Measurements from ENCODE around the gene SETDB1. TPM values are rescaled to one million over a fixed set of nuclear protein-coding genes. Genes with fewer than 3 reads are reported as not detected.
"Not testable (repeated sequence)": the region's sequence is repeated elsewhere in the genome, so short reads cannot be mapped to it uniquely, and the experiment has no call there.

The SETDB1 gene
- 10 to 100 TPM; 49.5 to 51.5 TPM for total RNA-seq

GRCh38 chr1:150926097-150926741 lies at the start of gene SETDB1:
TSS of gene SETDB1 (plus strand) at chr1:150926363. CDS start at chr1:150927715, 1,352 bp downstream.
- Mint-ChIP-seq H3K4me3 (peak within 1 kb of the TSS; percentile 96), H3K27me3 (no peaks in the 10 kb centered on the region), H3K9me3 (peaks cover 4% of the 10 kb centered on the region), H3K36me3 (ENCODE audit: low read depth) (peaks cover 37% of the 10 kb centered on the region), H3K27ac (peak within 1 kb of the TSS; percentile 93), H3K4me1 (peaks cover 36% of the 10 kb centered on the region)
- DNase-seq = peak; percentile 96
- ChIA-PET POLR2A (interaction anchor here (0.6 to 1.8 kb wide), 11 partner anchors 36 to 411 kb away, joined by 3 to 7 read pairs (median 3); partner anchors contain the start of genes ARNT, CERS2 and FALEC), CTCF (interaction anchor here (0.7 to 1.4 kb wide), 5 partner anchors 10 to 365 kb away, joined by 3 to 6 read pairs (median 3); partner anchors contain the start of gene GOLPH3L)

- ChIA-PET POLR2A (interaction anchor here (0.9 kb wide), 1 partner anchor 11 kb away, joined by 3 read pairs; no protein-coding TSS in a partner anchor), CTCF (interaction anchor here (0.7 kb wide), 1 partner anchor 11 kb away, joined by 5 read pairs; no protein-coding TSS in a partner anchor)
- H3K27me3 Mint-ChIP-seq; H3K27ac Mint-ChIP-seq; H3K4me3 Mint-ChIP-seq; H3K9me3 Mint-ChIP-seq; H3K36me3 Mint-ChIP-seq (ENCODE audit: low read depth); DNase-seq: not testable (repeated sequence)
- peaks cover 34% of the 10 kb centered on the region for H3K4me1 Mint-ChIP-seq
Observed at GRCh38 chr1:150878931-150879330, 47.2 kb upstream of the SETDB1 start.

- Mint-ChIP-seq H3K36me3 (ENCODE audit: low read depth) (no peaks in the 10 kb centered on the region), H3K4me1 (peaks cover 21% of the 10 kb centered on the region), H3K27me3 (peaks cover 7% of the 10 kb centered on the region), H3K4me3 (no peak overlapping the region), H3K27ac (no peak overlapping the region), H3K9me3 (no peaks in the 10 kb centered on the region)
- CTCF ChIA-PET = interaction anchor here (1.0 kb wide), 1 partner anchor 9 kb away, joined by 3 read pairs; no protein-coding TSS in a partner anchor
- POLR2A ChIA-PET = no interaction called here
- no peak for DNase-seq
Observed at GRCh38 chr1:150881331-150882070, 44.7 kb upstream of the SETDB1 start.

- not testable (repeated sequence) for DNase-seq; H3K27ac Mint-ChIP-seq; H3K4me3 Mint-ChIP-seq; H3K9me3 Mint-ChIP-seq; H3K36me3 Mint-ChIP-seq (ENCODE audit: low read depth)
- peaks cover 18% of the 10 kb centered on the region for H3K4me1 Mint-ChIP-seq
- ChIA-PET CTCF (interaction anchor here (1.6 kb wide), 1 partner anchor 39 kb away, joined by 6 read pairs; no protein-coding TSS in a partner anchor), POLR2A (interaction anchor here (1.1 kb wide), 1 partner anchor 16 kb away, joined by 3 read pairs; no protein-coding TSS in a partner anchor)
- H3K27me3 Mint-ChIP-seq = peaks cover 13% of the 10 kb centered on the region
Observed at GRCh38 chr1:150883121-150883520, 43.0 kb upstream of the SETDB1 start.

- Mint-ChIP-seq H3K4me1 (peaks cover 43% of the 10 kb centered on the region), H3K9me3 (no peaks in the 10 kb centered on the region), H3K36me3 (ENCODE audit: low read depth) (peaks cover 5% of the 10 kb centered on the region), H3K27ac (no peak within 1 kb of the TSS), H3K4me3 (no peak within 1 kb of the TSS), H3K27me3 (peaks cover 10% of the 10 kb centered on the region)
- ChIA-PET POLR2A (interaction anchor here (0.6 to 1.0 kb wide), 2 partner anchors 10 to 123 kb away, joined by 3 read pairs; no protein-coding TSS in a partner anchor), CTCF (interaction anchor here (1.7 kb wide), 1 partner anchor 35 kb away, joined by 8 read pairs; no protein-coding TSS in a partner anchor)
- no peak for DNase-seq
Observed at GRCh38 chr1:150887018-150887417, 39.1 kb upstream of the SETDB1 start, which contains the start of gene CTXND2. TSS of gene CTXND2 (plus strand) at chr1:150887136. CDS start at chr1:150912315, 25,179 bp downstream.

GRCh38 chr1:150888727-150889126 lies 37.4 kb upstream of the SETDB1 start:
- Mint-ChIP-seq H3K27me3 (peaks cover 6% of the 10 kb centered on the region), H3K4me3 (no peak overlapping the region), H3K9me3 (no peaks in the 10 kb centered on the region), H3K4me1 (peaks cover 37% of the 10 kb centered on the region), H3K36me3 (ENCODE audit: low read depth) (peaks cover 5% of the 10 kb centered on the region), H3K27ac (no peak overlapping the region)
- no peak for DNase-seq
- POLR2A ChIA-PET = no interaction called here
- CTCF ChIA-PET = interaction anchor here (0.7 to 3.6 kb wide), 2 partner anchors 34 to 243 kb away, joined by 3 to 20 read pairs; no protein-coding TSS in a partner anchor

- Mint-ChIP-seq H3K27me3 (peaks cover 6% of the 10 kb centered on the region), H3K36me3 (ENCODE audit: low read depth) (peaks cover 5% of the 10 kb centered on the region), H3K9me3 (no peaks in the 10 kb centered on the region), H3K27ac (peak overlapping the region; percentile 81), H3K4me3 (peak overlapping the region; percentile 22), H3K4me1 (peaks cover 35% of the 10 kb centered on the region)
- POLR2A ChIA-PET = interaction anchor here (0.6 to 2.3 kb wide), 8 partner anchors 11 to 402 kb away, joined by 3 to 21 read pairs (median 4); partner anchors contain the start of genes ARNT, MCL1, SETDB1 and TARS2
- CTCF ChIA-PET = interaction anchor here (0.6 to 3.6 kb wide), 6 partner anchors 9 to 330 kb away, joined by 3 to 20 read pairs (median 4); no protein-coding TSS in a partner anchor
- DNase-seq = no peak
Observed at GRCh38 chr1:150890033-150890416, 36.1 kb upstream of the SETDB1 start.

- H3K4me1 Mint-ChIP-seq = peaks cover 26% of the 10 kb centered on the region
- no peaks in the 10 kb centered on the region for H3K9me3 Mint-ChIP-seq
- ChIA-PET CTCF (interaction anchor here (1.2 kb wide), 1 partner anchor 30 kb away, joined by 4 read pairs; no protein-coding TSS in a partner anchor), POLR2A (no interaction called here)
- H3K36me3 Mint-ChIP-seq (ENCODE audit: low read depth) = peaks cover 2% of the 10 kb centered on the region
- H3K27me3 Mint-ChIP-seq = peaks cover 11% of the 10 kb centered on the region
- no peak overlapping the region for H3K4me3 Mint-ChIP-seq
- no peak for DNase-seq
- H3K27ac Mint-ChIP-seq = no peak overlapping the region
Observed at GRCh38 chr1:150893336-150893913, 32.7 kb upstream of the SETDB1 start.

GRCh38 chr1:150895618-150896017 lies 30.5 kb upstream of the SETDB1 start:
- H3K4me1 Mint-ChIP-seq = peaks cover 10% of the 10 kb centered on the region
- H3K27ac Mint-ChIP-seq = no peak overlapping the region
- no peak for DNase-seq
- H3K27me3 Mint-ChIP-seq = peaks cover 14% of the 10 kb centered on the region
- no peaks in the 10 kb centered on the region for H3K36me3 Mint-ChIP-seq (ENCODE audit: low read depth)
- CTCF ChIA-PET = no interaction called here
- POLR2A ChIA-PET = no interaction called here
- H3K4me3 Mint-ChIP-seq = no peak overlapping the region
- H3K9me3 Mint-ChIP-seq = no peaks in the 10 kb centered on the region

- POLR2A ChIA-PET = interaction anchor here (1.8 kb wide), 1 partner anchor 23 kb away, joined by 5 read pairs; no protein-coding TSS in a partner anchor
- not testable (repeated sequence) for H3K27ac Mint-ChIP-seq; DNase-seq; H3K4me1 Mint-ChIP-seq; H3K4me3 Mint-ChIP-seq; H3K36me3 Mint-ChIP-seq (ENCODE audit: low read depth); H3K9me3 Mint-ChIP-seq
- peaks cover 14% of the 10 kb centered on the region for H3K27me3 Mint-ChIP-seq
- CTCF ChIA-PET = interaction anchor here (0.6 kb wide), 1 partner anchor 82 kb away, joined by 3 read pairs; no protein-coding TSS in a partner anchor
Observed at GRCh38 chr1:150899795-150900194, 26.4 kb upstream of the SETDB1 start.

GRCh38 chr1:150902346-150902745 lies 23.8 kb upstream of the SETDB1 start:
- H3K27me3 Mint-ChIP-seq = peaks cover 2% of the 10 kb centered on the region
- no peak overlapping the region for H3K4me3 Mint-ChIP-seq

GRCh38 chr1:150902751-150903150 lies 23.4 kb upstream of the SETDB1 start:
- CTCF ChIA-PET = no interaction called here
- Mint-ChIP-seq H3K36me3 (ENCODE audit: low read depth) (no peaks in the 10 kb centered on the region), H3K27ac (no peak overlapping the region), H3K4me3 (no peak overlapping the region), H3K9me3 (no peaks in the 10 kb centered on the region), H3K27me3 (peaks cover 2% of the 10 kb centered on the region), H3K4me1 (no peaks in the 10 kb centered on the region)
- DNase-seq = no peak
- POLR2A ChIA-PET = no interaction called here

More at GRCh38 chr1:150902346-150902745, 23.8 kb upstream of the SETDB1 start:
- ChIA-PET CTCF (no interaction called here), POLR2A (no interaction called here)
- H3K4me1 Mint-ChIP-seq = no peaks in the 10 kb centered on the region
- no peaks in the 10 kb centered on the region for H3K36me3 Mint-ChIP-seq (ENCODE audit: low read depth)
- no peaks in the 10 kb centered on the region for H3K9me3 Mint-ChIP-seq
- DNase-seq = no peak
- H3K27ac Mint-ChIP-seq = no peak overlapping the region

Data from activated CD4-positive, alpha-beta memory T cell treated with anti-CD3 and anti-CD28 coated beads, Interleukin-2, amount 10 ng/mL, durations not matched to agents 7 days and 5 days (primary cell).